Measurements from ENCODE around the gene SRC. TPM values are rescaled to one million over a fixed set of nuclear protein-coding genes. Genes with fewer than 3 reads are reported as not detected.
A peak's percentile ranks its signal among the peaks of the same experiment; 100 is the strongest.

SRC gene
- total RNA-seq, 1 donor from 2014 or later, result 15.4 TPM

DNA sequence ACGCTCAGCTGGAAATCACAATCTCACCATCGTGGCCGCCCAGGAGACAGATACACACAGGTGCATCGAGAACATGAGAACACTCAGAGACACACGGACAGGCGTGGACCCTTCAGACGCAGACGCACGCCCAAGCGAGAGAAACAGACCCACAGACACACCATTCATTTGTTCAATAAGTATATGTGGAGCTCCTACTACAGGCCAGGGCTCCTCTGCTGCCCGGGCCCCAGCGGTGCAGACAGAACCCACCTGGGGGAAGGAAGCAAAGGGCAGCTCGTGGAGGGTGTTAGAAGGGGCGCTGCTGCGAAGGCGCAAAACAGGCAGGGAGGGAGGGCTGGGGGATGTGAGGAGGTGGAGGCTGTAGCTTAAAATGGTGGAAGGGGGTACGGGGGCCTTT lies 39.2 kb downstream of the SRC start:
- TF ChIP-seq EZH2 (IDR thresholded peaks at IDR 0.05), result no peak
- no peak for TF ChIP-seq EZH2phosphoT487 (IDR thresholded peaks at IDR 0.05)
- TF ChIP-seq, protein P1, sequence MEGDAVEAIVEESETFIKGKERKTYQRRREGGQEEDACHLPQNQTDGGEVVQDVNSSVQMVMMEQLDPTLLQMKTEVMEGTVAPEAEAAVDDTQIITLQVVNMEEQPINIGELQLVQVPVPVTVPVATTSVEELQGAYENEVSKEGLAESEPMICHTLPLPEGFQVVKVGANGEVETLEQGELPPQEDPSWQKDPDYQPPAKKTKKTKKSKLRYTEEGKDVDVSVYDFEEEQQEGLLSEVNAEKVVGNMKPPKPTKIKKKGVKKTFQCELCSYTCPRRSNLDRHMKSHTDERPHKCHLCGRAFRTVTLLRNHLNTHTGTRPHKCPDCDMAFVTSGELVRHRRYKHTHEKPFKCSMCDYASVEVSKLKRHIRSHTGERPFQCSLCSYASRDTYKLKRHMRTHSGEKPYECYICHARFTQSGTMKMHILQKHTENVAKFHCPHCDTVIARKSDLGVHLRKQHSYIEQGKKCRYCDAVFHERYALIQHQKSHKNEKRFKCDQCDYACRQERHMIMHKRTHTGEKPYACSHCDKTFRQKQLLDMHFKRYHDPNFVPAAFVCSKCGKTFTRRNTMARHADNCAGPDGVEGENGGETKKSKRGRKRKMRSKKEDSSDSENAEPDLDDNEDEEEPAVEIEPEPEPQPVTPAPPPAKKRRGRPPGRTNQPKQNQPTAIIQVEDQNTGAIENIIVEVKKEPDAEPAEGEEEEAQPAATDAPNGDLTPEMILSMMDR (IDR thresholded peaks at IDR 0.05), result no peak
- Mint-ChIP-seq H3K4me3 (peak overlapping the region; percentile 69), H3K9me3 (no peaks in the 10 kb centered on the region), H3K4me1 (peaks cover 21% of the 10 kb centered on the region), H3K27ac (peak overlapping the region; percentile 65), H3K27me3 (ENCODE audit: insufficient read depth, low read depth) (peaks cover 8% of the 10 kb centered on the region), H3K36me3 (peaks cover 11% of the 10 kb centered on the region)
- no peak overlapping the region for H2AFZ ChIP-seq (replicated peaks)
- H3K36me3 ChIP-seq, result no peaks in the 10 kb centered on the region
- H3K27me3 ChIP-seq, result no peaks in the 10 kb centered on the region
- H3K4me2 ChIP-seq, result no peak overlapping the region
- H3K9me3 ChIP-seq (ENCODE audit: low read depth), result no peaks in the 10 kb centered on the region
- H3K27ac ChIP-seq, result no peak overlapping the region
- peaks cover 22% of the 10 kb centered on the region for H3F3A ChIP-seq (ENCODE audit: low read depth)
- H3K9ac ChIP-seq, result no peak overlapping the region
- no peaks in the 10 kb centered on the region for H3K79me2 ChIP-seq (ENCODE audit: low read depth)
- no peak for DNase-seq (ENCODE audit: low spot score)
- no peaks in the 10 kb centered on the region for H3K4me1 ChIP-seq
- H3K4me3 ChIP-seq, result no peak overlapping the region
- H4K20me1 ChIP-seq (ENCODE audit: low read depth), result peaks cover 13% of the 10 kb centered on the region

DNA sequence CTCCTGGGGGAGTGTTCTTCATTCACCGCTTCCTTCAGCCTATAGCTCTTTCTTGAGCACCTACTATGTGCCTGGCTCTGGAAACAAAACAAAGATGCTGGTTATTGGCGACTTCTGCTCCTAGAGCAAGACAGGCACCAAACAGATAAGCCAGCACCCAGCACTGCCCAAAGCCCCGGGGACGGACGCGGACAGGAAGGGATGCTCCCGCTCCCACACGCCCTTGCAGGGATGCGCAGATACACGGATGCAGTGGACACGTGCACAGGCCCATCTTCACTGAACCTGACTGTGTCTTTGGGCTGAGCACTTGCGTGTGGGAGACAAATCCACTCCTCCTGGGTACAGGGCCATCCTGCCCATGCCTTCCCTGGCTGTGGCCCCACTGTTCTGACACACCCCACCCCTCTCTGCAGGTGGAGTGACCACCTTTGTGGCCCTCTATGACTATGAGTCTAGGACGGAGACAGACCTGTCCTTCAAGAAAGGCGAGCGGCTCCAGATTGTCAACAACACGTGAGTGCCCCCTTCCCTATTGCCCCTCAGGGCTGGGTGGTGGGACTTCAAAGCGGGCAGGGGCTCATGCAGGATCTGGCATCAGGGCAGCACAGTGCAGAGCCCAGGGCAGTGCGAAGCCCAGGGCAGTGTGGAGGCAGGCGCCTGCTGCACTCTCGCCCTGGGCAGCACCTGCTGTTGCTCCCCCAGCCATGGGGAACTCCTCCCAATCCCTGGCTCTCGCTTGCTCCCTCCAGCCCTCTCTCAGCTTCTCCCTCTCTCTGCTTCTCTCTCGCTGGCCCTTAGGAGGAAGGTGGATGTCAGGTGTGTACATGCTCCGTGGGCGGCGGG lies 39.9 kb downstream of the SRC start:
- Histone ChIP-seq H3K27ac (no peak overlapping the region), H3K79me2 (ENCODE audit: low read depth) (no peaks in the 10 kb centered on the region), H3K4me3 (no peak overlapping the region), H3K9ac (no peak overlapping the region), H3K36me3 (no peaks in the 10 kb centered on the region), H2AFZ (replicated peaks) (no peak overlapping the region), H3K9me3 (ENCODE audit: low read depth) (no peaks in the 10 kb centered on the region), H4K20me1 (ENCODE audit: low read depth) (peaks cover 13% of the 10 kb centered on the region), H3K4me1 (no peaks in the 10 kb centered on the region), H3K4me2 (no peak overlapping the region), H3F3A (ENCODE audit: low read depth) (peaks cover 22% of the 10 kb centered on the region), H3K27me3 (no peaks in the 10 kb centered on the region)
- Mint-ChIP-seq H3K4me3 (no peak overlapping the region), H3K9me3 (no peaks in the 10 kb centered on the region), H3K36me3 (peaks cover 11% of the 10 kb centered on the region), H3K27me3 (ENCODE audit: insufficient read depth, low read depth) (peaks cover 8% of the 10 kb centered on the region), H3K27ac (peak overlapping the region; percentile 53), H3K4me1 (peaks cover 23% of the 10 kb centered on the region)
- TF ChIP-seq EZH2 (IDR thresholded peaks at IDR 0.05) (no peak), EZH2phosphoT487 (IDR thresholded peaks at IDR 0.05) (no peak)
- TF ChIP-seq, protein P1 (IDR thresholded peaks at IDR 0.05), result no peak
- no peak for DNase-seq (ENCODE audit: low spot score)

DNA sequence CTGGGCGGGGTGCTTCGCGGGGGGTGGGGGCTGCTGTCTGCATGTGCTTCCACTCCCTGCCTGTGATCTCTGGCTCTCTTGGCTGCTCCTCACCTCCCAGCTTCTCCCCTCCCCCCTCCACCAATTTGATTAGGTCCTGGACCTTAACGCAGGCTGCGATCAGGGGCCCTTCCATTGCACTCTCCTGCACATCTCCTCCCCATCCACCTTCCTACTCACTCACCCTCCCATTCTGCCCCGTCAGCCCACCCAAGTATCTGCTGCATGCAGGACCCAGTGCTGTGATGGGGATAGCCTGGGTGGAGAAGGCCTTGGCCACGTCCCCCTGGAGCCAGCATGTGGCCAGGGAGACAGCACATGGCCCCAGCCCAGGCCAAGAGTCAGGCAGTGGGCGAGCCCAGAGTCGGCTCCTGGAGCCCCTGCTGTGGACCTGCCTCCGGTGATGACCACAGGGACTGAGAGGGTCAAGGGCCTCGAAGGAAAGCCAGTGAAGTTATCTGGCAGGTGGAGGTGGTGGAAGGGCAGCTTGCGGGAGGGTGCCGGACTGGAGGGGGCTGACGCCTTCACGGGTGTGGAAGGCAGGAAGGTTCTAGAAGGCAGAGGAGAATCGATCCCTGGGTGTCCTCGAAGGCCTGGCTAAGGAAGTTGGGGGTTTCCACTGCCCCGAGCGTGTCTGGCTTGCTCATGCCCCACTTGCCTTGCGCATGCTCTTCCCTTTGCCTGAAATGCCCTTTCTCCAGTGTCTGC lies 40.7 kb downstream of the SRC start:
- Histone ChIP-seq H3K36me3 (no peaks in the 10 kb centered on the region), H3K4me2 (no peak overlapping the region), H4K20me1 (ENCODE audit: low read depth) (peaks cover 9% of the 10 kb centered on the region), H3K4me1 (no peaks in the 10 kb centered on the region), H3K27ac (no peak overlapping the region), H3F3A (ENCODE audit: low read depth) (peaks cover 19% of the 10 kb centered on the region), H3K27me3 (no peaks in the 10 kb centered on the region), H3K9me3 (ENCODE audit: low read depth) (no peaks in the 10 kb centered on the region), H3K4me3 (no peak overlapping the region), H3K79me2 (ENCODE audit: low read depth) (no peaks in the 10 kb centered on the region), H2AFZ (replicated peaks) (no peak overlapping the region), H3K9ac (no peak overlapping the region)
- H3K27me3 Mint-ChIP-seq (ENCODE audit: insufficient read depth, low read depth), result peaks cover 8% of the 10 kb centered on the region
- no peak overlapping the region for H3K27ac Mint-ChIP-seq
- peaks cover 28% of the 10 kb centered on the region for H3K4me1 Mint-ChIP-seq
- H3K4me3 Mint-ChIP-seq, result no peak overlapping the region
- no peaks in the 10 kb centered on the region for H3K9me3 Mint-ChIP-seq
- DNase-seq (ENCODE audit: low spot score), result no peak
- H3K36me3 Mint-ChIP-seq, result peaks cover 11% of the 10 kb centered on the region
- TF ChIP-seq, protein P1 (IDR thresholded peaks at IDR 0.05), result no peak
- no peak for TF ChIP-seq EZH2 (IDR thresholded peaks at IDR 0.05)
- no peak for TF ChIP-seq EZH2phosphoT487 (IDR thresholded peaks at IDR 0.05)
